Measurements from ENCODE around the gene CDT1. TPM values are rescaled to one million over a fixed set of nuclear protein-coding genes. Genes with fewer than 3 reads are reported as not detected.

The CDT1 gene
- total and polyA plus RNA-seq, 2 experiments from 2014 or later, result 32.6 to 187 TPM

GRCh38 chr16:88760424-88761142, 43.0 kb upstream of the CDT1 start (continued):
- TF ChIP-seq NANOG (IDR thresholded peaks at IDR 0.05; ENCODE audit: borderline replicate concordance) (no peak), STAT1 (IDR thresholded peaks at IDR 0.05; ENCODE audit: unreplicated experiment) (no peak), EZH2phosphoT487 (IDR thresholded peaks at IDR 0.05; ENCODE audit: unreplicated experiment) (no peak)

DNA sequence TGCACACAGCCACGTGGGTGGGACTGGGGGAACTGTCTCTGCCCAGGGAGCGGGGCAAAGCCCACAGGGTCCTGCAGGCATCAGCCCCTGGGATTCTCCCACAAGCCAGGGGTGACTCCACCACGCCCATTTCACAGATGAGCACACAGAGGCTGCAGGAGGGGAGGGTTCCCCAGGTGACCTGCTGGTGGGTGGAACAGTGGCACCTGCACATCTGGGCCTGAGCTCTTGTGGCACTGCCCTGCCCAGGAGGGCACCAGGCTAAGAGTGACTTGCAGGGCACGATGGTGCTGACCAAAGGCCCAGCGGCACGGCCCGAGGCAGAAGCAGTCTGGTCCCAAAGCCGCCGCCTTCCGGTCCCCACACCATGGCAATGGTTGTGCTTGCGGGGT, 42.5 kb upstream of the CDT1 start:
- Histone ChIP-seq H3F3A (replicated peaks; ENCODE audit: low read depth) (peaks cover 9% of the 10 kb centered on the region; the same call in 1 of the 2 replicates), H3K9me2 (ENCODE audit: insufficient read depth) (no peaks in the 10 kb centered on the region), H3K4me3 (no peak overlapping the region), H3K36me3 (ENCODE audit: insufficient read depth) (no peaks in the 10 kb centered on the region), H3K27me3 (ENCODE audit: insufficient read depth) (no peaks in the 10 kb centered on the region), H4K20me1 (replicated peaks; ENCODE audit: insufficient read depth) (no peaks in the 10 kb centered on the region), H2AFZ (no peak overlapping the region), H3K4me1 (ENCODE audit: insufficient read depth) (peaks cover 9% of the 10 kb centered on the region), H3K79me2 (replicated peaks; ENCODE audit: insufficient read depth) (peaks cover 17% of the 10 kb centered on the region), H3K27ac (ENCODE audit: low read depth) (no peak overlapping the region), H3K4me2 (no peak overlapping the region)
- TF ChIP-seq EZH2 (IDR thresholded peaks at IDR 0.05; ENCODE audit: low read depth, unreplicated experiment), result no peak
- no peak for TF ChIP-seq NANOG (IDR thresholded peaks at IDR 0.05; ENCODE audit: borderline replicate concordance)
- TF ChIP-seq, protein P1, sequence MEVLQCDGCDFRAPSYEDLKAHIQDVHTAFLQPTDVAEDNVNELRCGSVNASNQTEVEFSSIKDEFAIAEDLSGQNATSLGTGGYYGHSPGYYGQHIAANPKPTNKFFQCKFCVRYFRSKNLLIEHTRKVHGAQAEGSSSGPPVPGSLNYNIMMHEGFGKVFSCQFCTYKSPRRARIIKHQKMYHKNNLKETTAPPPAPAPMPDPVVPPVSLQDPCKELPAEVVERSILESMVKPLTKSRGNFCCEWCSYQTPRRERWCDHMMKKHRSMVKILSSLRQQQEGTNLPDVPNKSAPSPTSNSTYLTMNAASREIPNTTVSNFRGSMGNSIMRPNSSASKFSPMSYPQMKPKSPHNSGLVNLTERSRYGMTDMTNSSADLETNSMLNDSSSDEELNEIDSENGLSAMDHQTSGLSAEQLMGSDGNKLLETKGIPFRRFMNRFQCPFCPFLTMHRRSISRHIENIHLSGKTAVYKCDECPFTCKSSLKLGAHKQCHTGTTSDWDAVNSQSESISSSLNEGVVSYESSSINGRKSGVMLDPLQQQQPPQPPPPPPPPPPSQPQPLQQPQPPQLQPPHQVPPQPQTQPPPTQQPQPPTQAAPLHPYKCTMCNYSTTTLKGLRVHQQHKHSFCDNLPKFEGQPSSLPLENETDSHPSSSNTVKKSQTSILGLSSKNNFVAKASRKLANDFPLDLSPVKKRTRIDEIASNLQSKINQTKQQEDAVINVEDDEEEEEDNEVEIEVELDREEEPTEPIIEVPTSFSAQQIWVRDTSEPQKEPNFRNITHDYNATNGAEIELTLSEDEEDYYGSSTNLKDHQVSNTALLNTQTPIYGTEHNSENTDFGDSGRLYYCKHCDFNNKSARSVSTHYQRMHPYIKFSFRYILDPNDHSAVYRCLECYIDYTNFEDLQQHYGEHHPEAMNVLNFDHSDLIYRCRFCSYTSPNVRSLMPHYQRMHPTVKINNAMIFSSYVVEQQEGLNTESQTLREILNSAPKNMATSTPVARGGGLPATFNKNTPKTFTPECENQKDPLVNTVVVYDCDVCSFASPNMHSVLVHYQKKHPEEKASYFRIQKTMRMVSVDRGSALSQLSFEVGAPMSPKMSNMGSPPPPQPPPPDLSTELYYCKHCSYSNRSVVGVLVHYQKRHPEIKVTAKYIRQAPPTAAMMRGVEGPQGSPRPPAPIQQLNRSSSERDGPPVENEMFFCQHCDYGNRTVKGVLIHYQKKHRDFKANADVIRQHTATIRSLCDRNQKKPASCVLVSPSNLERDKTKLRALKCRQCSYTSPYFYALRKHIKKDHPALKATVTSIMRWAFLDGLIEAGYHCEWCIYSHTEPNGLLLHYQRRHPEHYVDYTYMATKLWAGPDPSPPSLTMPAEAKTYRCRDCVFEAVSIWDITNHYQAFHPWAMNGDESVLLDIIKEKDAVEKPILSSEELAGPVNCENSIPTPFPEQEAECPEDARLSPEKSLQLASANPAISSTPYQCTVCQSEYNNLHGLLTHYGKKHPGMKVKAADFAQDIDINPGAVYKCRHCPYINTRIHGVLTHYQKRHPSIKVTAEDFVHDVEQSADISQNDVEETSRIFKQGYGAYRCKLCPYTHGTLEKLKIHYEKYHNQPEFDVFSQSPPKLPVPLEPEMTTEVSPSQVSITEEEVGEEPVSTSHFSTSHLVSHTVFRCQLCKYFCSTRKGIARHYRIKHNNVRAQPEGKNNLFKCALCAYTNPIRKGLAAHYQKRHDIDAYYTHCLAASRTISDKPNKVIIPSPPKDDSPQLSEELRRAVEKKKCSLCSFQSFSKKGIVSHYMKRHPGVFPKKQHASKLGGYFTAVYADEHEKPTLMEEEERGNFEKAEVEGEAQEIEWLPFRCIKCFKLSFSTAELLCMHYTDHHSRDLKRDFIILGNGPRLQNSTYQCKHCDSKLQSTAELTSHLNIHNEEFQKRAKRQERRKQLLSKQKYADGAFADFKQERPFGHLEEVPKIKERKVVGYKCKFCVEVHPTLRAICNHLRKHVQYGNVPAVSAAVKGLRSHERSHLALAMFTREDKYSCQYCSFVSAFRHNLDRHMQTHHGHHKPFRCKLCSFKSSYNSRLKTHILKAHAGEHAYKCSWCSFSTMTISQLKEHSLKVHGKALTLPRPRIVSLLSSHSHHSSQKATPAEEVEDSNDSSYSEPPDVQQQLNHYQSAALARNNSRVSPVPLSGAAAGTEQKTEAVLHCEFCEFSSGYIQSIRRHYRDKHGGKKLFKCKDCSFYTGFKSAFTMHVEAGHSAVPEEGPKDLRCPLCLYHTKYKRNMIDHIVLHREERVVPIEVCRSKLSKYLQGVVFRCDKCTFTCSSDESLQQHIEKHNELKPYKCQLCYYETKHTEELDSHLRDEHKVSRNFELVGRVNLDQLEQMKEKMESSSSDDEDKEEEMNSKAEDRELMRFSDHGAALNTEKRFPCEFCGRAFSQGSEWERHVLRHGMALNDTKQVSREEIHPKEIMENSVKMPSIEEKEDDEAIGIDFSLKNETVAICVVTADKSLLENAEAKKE (CRISPR knock-in tag; IDR thresholded peaks at IDR 0.05), result no peak
- no peak for TF ChIP-seq STAT1 (IDR thresholded peaks at IDR 0.05; ENCODE audit: unreplicated experiment)
- TF ChIP-seq EZH2phosphoT487 (IDR thresholded peaks at IDR 0.05; ENCODE audit: unreplicated experiment), result no peak
- TF ChIP-seq JUNB (IDR thresholded peaks at IDR 0.05; ENCODE audit: unreplicated experiment), result no peak
- TF ChIP-seq, protein P2, sequence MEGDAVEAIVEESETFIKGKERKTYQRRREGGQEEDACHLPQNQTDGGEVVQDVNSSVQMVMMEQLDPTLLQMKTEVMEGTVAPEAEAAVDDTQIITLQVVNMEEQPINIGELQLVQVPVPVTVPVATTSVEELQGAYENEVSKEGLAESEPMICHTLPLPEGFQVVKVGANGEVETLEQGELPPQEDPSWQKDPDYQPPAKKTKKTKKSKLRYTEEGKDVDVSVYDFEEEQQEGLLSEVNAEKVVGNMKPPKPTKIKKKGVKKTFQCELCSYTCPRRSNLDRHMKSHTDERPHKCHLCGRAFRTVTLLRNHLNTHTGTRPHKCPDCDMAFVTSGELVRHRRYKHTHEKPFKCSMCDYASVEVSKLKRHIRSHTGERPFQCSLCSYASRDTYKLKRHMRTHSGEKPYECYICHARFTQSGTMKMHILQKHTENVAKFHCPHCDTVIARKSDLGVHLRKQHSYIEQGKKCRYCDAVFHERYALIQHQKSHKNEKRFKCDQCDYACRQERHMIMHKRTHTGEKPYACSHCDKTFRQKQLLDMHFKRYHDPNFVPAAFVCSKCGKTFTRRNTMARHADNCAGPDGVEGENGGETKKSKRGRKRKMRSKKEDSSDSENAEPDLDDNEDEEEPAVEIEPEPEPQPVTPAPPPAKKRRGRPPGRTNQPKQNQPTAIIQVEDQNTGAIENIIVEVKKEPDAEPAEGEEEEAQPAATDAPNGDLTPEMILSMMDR (conservative IDR thresholded peaks at IDR 0.05; ENCODE audit: low read depth in 2 of 2), result no peak
- no peak for TF ChIP-seq POLR2AphosphoS5 (IDR thresholded peaks at IDR 0.05; ENCODE audit: low read depth)
- Mint-ChIP-seq H3K4me1 (peaks cover 47% of the 10 kb centered on the region), H3K27me3 (ENCODE audit: insufficient read depth, low read depth, poor library complexity) (peaks cover 25% of the 10 kb centered on the region), H3K4me3 (no peak overlapping the region), H3K36me3 (ENCODE audit: low read depth) (no peaks in the 10 kb centered on the region; the same call in 2 of the 3 replicates), H3K9me3 (no peaks in the 10 kb centered on the region), H3K27ac (no peak overlapping the region; the same call in 1 of the 2 replicates)
- ATAC-seq (no peak), DNase-seq (ENCODE audit: low spot score) (no peak)
